HG02970 (cell line): ENCODE data around the gene CBLN1.

Experiments used
- ATAC-seq: cut with Tn5 transposase; IDR thresholded peaks from one replicate; pipeline ENCODE4 v1.9.1; 2021; ENCODE audit warnings: mild to moderate bottlenecking, moderate library complexity, moderate number of reproducible peaks; ENCODE audit not compliant: unreplicated experiment, low FRiP score

The CBLN1 gene

DNA sequence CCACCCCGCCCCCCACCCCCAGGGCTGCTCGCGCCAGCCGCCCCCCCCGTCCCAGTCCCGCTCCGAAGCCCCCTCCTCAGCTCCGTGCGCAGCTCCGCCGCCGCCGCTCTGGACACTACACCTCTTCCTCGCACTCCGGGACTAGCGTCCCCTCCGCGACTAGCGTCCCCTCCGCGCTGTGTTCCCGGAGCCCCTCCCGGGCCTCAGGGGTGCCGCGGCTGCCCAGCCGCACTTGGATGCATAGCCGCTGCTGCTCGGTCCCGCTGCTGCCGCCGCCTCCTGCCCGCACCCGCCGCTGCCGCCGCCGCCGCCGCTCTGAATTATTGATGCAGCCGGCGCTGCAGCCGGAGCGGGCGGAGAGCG lies at the start of gene CBLN1:
CBLN1 (minus strand) TSS at position 359 of the 363 bp plus-strand sequence. CDS start 373 bp downstream, outside the sequence.
- ATAC-seq = peak; percentile 25

DNA sequence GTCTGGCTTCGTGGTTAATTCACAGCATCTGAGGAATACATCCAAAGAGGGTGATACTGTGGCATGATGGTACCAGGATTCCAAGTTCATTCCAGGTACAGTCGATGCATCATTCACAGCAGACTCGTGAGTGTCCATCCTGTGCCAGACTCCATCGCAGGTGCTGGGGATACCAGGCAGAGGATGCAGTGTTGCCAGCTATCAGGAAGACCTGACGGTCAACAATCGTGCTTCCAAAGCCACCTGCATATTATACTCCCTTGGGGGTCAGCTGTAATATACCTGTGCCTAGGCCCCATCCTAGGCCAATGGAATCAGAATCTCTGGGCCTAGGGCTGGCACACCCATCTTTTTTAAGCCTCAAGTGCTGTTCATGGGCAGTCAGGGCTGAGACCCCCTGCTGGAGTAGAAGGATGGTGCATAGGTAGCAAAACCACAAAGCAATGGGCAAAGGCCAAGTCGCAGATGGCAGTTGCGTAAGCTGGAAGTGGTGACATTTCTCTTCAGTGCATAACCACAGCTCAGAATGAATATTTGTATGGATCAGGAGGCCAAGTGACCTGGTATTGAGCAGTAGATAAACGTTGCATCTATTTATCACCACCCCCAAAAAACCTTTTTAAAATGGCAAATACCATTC lies 49.0 kb upstream of the CBLN1 start:
- no peak for ATAC-seq

DNA sequence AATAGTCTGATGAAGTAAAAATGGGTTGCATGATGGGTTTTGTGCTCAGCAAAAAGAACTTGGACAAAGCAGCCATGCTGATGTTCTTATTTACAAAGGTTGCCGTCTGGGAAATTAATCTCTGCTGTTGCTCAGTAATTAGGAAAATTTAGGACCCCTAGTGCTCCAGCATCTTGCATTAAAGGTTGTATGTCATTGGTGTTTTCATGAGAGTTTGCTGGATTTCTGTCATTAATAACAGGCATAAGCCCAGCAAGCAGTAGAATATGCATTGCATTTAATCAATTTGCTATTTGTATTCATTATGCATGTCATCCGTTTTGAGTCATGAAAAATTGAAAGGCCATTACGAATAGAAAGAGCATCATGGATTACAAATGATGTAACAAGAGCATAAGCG lies 46.7 kb upstream of the CBLN1 start:
- ATAC-seq = no peak

DNA sequence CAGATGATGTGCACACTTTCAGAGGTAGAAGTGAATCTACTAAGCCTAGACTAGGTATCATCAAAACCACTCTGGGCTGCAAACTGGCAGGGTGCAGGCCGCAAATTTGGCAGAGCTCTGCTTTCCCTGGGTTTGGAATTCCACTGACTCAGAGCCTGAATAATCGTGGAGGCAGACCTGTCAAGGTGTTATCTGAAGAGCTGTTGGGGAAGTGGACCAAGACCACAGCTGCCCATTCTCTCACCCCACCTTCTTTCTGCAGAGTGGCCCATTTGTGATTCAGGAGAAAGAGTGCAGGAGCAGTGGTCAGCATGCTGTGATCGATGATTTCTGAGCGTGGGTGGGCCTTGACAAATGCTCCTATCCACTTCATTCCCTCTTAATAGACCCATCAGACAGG lies 45.8 kb upstream of the CBLN1 start:
- no peak for ATAC-seq

DNA sequence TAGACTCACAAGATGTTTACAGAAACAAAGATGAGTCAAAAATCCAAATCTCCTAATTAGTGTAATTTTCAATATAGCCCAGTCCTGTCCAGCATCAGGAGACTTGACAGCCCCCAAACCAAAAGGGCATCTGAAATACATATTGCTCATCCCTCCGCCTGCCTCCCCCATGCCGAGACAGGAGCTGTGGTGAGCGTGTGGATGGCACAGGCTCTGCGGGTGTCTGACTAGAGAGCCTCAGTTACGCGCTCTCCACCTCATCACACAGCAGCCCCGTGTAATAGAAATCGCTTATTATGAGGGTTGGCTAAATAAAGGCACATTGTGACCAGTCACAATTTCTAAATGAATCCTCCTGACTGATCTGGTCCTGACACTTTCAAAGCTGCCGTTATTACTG lies 43.1 kb upstream of the CBLN1 start:
- no peak for ATAC-seq

DNA sequence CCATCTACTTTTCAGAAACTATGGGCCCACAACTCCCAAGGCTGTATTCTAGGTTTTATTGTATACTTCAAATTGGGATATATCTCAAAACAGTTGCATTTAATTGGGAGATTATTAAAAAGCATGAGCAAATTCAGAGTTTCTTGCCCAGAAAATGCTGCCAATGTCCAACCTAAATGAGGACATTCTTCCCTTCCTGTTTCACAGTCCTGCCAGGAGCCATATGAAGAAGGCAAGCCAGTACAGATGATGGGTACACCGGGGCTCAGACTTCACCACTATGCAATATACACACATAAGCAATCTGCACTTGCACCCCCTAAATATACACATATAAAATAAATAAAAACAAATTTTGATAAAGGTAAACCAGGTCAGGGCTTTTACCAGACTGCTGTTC lies 34.0 kb upstream of the CBLN1 start:
- no peak for ATAC-seq

DNA sequence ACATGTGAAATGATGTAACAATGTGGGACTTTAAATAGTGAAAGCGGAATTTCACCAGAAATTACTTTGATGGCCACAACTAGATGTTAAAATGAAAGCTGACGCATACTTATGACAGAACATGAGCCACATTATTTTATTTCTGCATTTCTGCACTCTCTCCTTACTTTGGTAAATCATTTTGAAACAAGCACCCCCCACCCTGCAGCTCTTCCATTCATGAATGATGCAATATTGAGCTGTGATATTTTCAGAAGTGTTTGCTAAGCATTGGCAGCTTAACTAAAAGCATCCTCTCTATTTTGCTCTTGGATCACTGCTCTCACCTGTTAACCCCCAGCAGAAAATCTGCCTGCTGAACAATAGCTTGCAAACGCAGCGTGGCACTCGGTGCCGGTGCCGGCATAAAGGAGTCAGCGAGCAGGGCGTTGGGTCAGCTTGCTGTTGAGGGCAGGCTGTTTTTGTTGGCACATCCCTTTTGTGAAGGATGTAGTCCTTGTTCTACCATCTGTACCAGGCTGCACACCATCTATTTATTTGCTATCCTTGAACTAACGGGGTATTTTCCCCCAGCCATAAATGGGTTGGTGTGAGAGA lies 30.8 kb upstream of the CBLN1 start:
- no peak for ATAC-seq

DNA sequence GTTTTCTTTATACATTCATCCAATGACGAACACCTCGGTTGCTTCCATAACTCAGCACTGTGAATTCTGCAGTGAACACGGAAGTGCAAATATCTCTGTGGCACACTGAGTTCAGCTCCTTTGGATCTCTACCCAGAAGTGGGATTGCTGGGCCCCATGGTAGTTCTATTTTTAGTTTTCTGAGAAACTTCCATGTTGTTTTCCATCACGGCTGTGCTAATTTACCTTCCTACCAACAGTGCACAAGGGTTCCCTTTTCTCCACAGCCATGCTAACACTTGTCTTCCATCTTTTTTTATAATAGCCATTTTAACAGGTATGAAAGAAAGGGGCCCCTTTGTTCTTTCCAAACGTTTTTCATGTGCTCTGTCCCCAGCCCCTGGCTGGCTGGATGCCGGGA lies 30.2 kb upstream of the CBLN1 start:
- no peak for ATAC-seq

DNA sequence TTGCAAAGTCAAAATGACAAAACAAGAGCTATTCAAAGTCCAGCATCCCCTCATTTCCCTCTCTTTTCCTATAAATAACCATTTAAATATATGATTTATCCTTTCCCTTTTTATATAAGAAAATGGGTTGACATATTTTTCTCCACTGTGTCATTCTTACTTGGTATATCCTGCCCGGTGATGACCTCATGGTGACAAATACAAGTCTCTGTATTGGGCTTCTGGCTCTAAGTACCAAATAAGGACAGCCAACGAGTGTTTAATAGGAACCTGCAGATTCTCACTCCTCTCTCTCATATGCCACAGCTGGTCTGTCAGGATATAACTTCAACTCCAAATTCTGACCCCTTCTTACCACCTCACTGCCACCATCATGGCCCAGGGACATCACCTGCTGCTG lies 25.5 kb upstream of the CBLN1 start:
- no peak for ATAC-seq

DNA sequence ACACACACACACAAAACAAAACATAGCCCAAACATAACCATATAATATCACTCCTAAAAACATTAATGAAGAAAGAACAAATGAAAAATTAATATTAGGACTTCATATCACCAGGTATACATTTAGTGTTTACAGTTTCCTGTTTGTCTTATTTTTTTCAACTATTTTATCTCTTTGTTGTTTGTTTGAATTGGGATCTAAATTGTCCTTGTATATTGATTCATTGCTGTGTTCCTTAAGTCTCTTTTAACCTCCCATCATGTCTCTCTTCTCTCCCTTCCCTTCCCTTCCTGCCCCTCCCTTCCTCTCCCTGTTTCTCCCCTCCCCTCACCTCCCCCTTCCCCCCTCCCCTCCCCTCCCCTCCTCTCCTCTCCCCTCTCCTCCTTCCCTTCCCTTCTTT lies 23.8 kb upstream of the CBLN1 start:
- no peak for ATAC-seq

DNA sequence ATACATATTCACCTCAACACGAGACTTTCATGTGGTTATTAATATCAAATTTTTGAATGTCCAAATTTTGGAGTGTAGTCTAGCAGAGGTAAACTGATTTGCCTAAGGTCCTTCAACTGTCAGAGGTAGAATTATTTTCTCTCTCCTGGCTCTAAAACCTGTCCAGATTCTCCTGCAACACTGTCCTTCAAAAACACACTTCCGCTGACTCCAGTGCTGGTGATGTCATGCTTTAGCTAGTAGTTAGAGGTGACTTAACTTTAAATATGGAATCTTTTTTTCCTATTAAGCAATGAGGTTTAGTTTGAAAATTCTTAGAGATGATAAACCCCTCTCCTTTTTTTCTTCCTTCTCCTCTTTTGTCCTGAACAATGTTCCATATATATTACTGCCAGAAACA lies 10.8 kb upstream of the CBLN1 start:
- ATAC-seq = no peak

DNA sequence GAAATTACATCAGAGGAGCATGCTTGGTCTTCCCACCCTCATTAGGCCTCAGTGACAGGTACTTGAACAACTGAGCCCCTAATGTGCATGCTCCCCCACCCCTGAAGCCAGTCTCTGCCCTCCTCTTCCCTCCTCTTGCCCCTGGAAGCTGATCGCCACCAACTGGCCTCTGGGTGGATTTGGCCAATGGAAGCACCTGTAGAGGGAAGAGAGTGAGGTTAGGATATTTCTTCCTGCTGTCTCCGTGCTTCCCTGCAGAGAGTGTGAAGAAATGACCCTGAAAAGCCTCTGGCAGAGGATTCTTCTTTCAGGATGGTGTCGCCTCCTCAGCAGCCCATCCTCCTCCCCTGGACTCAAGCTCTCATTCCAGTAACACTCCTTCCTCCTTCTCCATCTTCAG lies 5.9 kb upstream of the CBLN1 start:
- ATAC-seq = no peak

DNA sequence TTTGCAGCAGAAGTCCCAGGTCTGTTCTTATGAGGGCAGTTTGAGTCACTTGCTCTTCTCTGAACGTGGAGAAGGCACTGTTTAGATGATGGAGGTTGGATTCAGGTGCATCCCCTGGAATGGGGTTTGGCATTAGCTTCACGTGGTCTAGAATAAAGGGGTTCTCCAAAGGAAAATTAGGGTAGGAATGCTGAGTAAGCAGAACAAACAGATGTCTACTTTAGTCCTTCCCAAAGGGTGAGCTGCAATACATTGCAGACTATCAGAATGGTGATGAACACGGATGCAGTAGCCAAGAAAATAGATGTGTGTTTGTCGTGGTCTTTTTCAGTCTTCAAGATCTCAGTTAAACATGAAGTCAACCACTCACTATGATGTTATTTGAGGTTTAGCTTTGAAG lies 3.3 kb upstream of the CBLN1 start:
- ATAC-seq = no peak

DNA sequence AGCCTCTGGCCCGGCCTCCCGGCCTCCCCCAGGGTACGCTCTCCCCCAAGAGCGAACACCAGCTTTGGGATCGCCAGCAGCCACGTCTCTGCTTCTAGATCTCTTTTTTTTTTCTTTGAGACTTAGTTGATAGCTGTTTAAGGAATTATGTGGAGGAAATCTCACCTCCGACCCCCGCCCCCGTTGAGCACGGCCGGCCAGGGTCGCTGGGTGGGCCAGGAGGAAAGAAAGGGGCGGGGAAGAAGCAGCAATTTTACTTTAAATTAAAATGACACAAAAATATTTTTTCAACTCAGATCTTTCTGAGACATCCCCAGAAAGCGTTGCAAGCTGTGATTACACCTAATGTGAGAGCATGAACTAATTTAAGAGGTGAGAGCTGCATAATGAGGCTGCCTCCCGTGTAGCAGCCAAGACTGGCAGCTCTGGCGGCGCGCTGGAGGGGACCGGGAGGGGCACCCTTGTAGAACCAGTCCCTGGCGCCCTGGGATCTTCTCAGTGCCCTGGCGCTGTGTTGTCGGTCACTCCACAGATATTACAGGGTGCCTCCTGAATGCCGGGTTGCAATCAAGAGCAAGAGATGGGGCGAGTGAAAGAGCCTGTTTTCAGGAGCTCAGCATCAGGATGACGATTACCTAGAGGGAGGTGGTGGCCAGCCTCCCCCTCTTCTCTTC lies 1.9 kb upstream of the CBLN1 start:
- ATAC-seq = no peak

DNA sequence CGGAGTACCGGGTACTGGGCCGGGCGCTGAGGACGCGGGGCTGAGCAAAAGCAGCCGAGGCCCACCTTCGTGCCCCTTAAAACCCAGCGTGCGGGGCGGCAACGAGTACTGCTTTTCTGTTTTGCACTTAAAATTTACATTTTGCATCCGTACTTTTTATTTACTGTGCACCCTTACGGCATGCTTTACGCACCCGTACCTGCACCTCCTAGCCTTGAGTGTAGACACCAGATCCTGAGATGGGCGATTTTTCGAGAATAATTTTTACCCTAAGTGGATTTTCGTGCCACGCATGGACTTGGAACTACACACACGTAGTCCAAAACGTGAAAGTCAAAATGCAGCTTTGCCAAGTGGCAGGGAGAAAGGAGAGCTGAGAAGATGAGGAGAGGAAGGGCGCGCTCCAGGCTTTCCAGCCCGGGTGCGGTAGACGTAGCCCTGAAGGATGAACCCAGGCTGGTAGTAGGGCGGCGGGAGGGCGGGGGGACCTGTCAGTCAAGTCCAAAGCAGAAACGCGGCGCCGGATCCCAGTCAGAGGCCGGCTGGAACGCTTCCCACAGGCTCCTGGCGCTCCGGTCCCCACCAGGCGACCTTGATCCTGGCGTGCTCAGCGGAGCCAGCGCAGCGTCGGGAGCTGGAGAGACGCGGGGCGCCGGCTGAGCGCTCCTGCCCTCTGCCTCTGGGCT lies 1.2 kb upstream of the CBLN1 start:
- ATAC-seq = no peak

DNA sequence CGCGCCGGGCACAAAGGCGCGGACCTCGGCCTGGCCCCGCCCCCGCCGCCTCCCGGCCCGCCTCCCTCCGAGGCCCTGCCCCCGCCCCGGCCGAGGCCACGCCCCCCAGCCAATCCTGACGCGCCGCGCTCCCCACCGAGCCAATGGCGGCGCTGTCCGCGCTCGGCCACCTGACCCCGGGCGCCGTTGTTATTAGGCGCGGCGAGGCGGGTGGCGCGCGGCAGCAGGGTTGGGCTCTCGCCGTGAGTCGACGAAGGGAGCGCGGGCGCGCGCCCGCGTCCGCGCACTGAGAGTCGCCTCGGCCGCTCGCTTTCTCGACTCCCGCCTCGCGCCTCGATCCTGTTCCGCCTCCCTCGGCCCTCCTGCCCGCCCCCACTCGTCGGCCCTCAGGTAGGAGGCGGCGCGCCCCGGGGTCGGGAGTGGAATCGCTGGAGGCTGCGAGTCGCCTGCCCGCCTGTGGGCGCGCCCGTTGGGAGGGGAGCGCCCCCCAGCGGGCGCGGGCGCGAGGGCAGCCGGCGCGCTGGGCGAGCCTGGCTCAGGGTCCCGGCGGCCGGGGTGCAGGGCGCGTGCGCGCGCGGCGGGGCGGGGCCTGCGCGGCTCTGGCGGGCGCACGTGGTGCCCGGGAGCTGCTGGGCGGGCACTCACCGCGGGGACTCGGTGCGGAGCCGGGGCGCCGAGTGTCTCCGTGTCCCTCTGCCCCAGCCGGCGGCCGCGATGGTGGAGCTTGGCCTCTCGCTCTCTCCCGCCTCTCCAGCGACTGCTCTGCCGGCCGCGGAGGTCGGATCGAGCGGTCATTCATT lies 405 bp upstream of the CBLN1 start:
- peak; percentile 75 for ATAC-seq

DNA sequence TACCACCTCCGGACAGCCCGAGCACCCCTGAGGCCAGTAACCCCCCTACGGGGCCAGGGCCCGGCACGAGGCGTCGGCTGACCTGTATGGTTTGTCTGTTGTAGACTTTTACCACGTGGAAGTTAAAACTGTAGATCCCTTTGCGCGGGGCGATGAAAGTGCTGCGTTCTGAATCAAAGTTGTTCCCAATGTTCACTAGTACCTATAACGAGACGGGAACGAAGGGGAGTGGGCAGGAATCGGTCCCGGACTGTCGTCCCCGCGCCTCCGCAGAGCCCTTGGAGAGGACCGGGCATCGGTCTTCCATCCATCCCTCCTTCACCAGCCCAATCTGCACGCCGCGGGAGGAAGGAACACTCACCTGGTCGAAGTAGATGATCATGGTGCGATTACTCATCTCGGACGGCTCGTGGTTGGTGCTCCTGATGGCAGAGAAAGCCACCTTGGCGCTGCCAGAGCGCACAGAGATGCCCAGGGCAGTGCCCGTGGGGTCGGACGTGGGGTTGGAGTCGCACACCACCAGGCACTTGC lies 732 bp downstream of the CBLN1 start:
- no peak for ATAC-seq

DNA sequence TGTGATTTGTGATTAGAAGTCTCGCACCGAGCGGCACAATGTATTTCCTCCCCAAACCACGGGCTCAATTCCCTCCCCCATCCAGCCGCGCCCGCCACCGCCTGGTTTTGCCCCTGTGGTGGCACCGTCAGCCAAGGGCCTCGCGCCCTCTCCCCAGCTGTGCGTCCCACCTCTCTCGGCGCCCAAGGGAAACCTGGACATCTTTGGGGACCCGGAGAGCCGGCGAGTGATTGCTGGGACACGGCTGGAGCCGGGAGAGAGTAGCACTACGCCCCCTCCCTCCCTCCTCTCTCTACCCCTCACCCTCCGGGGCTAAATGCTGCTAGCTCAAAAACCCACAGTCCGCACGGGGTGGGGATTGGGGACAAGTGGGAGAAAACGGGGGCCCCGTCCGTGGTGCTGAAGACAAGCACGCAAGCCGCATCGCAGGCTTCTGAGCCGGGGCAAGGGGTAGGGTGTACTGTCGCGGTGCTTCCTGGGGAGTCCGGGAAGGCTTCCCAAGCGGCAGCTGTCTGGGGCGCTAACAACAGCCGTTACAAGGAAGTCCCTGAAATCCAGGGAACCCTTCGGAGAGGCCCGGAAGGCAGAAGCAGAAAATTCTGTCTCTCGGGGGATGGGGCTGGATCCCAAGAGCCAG lies 1.4 kb downstream of the CBLN1 start:
- ATAC-seq = no peak

DNA sequence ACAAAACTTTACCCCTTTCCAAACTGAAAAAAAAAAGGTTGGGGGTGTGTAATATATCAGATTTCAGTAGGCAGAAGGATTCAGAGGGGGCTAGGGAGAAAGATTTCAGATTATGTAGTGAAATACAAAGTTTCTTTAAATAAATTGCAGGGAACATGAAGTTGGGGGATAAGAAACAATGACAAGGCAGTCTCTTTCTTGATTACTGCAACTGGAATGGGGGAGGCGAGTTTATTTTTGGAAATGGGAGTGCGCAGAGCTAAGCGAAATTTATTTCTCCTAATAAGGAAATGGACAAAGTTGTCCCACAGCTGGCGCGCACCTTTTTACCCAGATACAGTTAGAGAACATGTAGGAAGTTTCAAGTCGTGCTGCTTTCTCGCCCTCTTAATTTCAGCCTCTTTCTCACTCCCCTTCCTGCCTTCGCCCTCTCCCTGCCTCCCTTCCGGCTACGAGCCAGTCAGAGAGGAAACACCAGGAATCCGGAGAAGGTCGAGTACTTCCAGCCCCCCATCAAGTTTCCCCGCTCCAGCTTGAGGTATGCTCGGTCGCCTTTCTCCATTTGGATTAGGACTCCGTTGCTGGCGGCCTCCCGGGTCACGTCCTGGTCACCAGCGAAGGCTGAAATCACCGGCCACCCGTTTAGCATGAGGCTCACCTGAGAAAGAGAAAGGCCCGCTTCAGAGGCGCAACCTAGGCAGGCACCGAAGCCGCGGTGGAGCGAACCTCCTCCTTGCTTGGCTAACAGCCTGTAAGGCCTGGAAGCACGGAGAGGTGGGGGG lies 2.5 kb downstream of the CBLN1 start:
- no peak for ATAC-seq

DNA sequence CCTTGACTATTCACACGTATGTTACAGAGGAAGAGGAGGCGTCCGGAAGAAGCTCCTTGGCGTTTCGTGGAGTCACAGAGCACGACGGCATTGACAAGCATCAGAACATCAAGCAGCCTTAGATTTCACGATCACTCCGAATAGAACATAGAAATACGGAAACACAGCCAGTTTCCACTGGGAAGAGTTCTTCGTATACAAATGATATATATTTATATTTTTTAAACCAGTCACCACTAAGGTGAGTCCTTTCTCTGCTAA lies 3.1 kb downstream of the CBLN1 start:
- ATAC-seq = no peak
